ENCODE data around the gene PDX1.

GRCh38 chr13:27962982-27963381, 43.2 kb downstream of the PDX1 start:
- TF ChIP-seq CTCF (conservative IDR thresholded peaks at IDR 0.05) (no peak), ZFX (IDR thresholded peaks at IDR 0.05) (no peak)
